GM19328 (cell line): ENCODE data around the gene ABCG5.

Experiments
- ATAC-seq: cut with Tn5 transposase; IDR thresholded peaks from one replicate; pipeline ENCODE4 v1.9.1; 2021; ENCODE audit warnings: mild to moderate bottlenecking, moderate library complexity; ENCODE audit not compliant: unreplicated experiment

Gene ABCG5

DNA sequence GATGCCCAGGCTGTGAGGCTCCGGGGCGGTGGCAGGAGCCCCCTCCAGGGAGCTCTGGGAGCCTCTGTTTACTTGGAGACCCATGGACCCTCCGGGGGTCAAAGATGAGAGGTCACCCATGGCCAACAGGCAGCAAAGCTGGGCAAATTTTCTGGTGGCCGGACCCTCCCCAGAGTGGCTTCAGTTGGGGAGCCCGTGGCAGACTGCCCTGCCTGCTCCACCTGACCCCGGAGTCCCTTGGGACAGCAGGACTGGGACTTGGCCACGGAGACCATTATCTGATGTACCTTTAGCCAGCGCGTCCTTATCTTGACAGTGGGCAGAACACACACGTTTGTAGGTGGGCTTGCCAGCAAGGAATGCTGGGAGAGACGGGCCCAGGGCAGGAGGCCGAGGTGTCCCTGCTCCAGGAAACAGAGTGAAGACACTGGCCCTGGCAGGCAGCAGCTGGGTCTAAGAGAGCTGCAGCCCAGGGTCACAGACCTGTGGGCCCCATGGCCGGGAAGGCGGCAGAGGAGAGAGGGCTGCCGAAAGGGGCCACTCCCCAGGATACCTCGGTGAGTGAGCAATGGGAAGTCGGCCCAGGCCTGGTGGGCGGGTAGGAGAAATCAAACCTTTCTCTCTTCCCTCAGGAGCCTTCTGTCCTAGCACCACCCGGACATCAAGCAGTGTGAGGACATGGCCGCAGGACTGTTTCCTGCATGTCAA is at the start of gene ABCG5, which contains the start of gene ABCG8:
ABCG5 (minus strand) TSS at position 280 of the 708 bp plus-strand sequence; CDS start at position 120, 160 bp downstream.
ABCG8 (plus strand) TSS at position 412 of the 708 bp plus-strand sequence; CDS start at position 495, 83 bp downstream.
- no peak for ATAC-seq

DNA sequence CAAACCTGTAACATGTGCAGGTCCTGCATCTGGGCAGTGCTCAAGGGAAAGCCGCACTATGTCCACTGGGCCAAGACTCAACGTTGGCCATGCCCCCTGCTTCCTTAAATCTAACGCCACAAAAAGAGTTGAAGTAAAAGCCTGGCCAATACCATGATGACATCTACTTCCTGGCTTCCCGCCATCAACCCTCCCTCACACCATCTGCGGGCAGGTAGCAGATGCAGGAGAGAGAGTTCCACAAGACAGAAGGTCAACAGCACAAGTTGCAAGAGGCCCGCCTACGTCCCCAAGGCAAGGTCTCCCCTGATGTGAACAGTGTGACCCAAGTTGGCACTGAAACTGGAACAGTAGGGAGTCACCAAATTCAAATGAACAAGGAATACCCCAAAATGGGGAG is 48.5 kb upstream of the ABCG5 start:
- ATAC-seq, result no peak

DNA sequence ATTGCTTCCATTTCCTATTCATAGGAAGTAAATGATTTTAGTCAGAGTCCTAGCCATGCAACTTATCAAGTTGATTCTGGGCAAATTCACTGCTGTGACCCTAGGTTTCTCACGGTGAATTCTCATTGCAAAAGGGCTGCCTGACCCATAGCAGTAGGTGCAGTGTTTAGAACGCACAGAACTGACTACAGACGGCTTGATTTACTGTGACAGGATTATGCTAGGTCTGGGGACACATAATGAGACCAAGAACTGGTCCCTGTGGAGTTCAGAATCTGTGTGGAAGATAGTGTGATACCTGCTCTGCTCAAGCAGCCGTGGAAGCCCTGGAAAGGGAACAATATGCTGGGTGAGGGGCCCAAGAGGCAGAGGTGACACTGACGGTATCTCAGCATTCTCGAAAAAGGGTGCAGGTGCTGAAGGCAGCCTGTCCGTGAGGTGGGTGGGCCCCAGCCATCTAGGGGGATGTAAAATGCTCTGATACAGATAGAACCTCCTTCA is 46.5 kb upstream of the ABCG5 start:
- ATAC-seq, result no peak

DNA sequence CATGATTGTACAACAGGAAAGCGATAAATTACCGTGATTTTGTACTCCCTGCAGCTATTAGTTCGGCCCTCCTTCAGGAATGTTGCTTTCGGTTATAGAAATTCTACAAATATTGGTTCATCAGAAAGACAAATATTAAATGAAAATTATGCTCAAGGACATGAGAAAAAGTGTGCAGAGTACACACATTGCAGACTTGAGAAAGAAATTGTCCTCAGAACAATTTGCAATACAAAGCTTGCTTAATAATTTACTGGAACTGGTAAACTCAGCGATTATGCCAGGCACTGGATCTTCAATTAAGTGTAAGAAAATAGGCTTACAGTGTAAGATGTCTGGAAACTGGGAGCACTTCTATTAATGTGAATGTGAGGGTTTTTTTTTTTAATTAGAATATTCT is 46.0 kb upstream of the ABCG5 start:
- no peak for ATAC-seq

DNA sequence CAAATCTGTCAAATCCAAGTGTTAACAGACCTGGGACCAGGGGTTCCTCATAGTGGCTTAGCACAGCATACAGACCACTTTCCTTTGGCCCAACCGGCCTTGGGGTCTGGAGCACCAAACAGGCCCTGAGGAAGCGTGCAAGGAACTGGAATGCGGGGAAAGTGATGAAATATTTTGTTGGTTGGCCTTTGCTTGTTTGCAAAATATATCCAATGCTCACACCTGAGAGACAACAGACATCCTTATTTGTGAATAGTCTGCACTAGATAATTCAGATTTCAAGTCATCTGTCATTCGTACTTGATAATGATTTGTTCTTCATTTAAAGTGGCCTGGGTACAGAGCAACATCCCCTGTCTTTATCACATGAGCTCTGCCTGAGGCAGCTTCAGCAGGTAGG is 43.7 kb upstream of the ABCG5 start:
- ATAC-seq, result no peak

DNA sequence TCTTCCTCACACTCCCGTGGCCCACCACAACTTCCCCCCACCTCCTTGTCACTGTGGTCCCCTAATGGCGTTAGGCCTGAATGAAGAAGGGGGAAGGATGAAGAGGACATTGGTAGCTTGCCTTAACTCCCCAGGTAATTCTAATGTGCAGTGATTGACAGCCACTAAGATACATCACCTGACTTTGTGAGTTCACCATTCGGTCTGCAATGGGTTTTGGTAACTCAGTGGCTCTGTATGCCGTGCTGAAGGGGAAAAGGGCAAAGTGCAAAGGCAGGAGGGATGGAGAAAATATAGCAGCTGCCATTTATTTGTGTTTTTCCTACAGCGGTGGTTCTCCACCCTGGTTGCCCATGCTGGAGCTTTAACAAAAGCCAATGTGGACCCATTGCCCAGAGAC is 42.3 kb upstream of the ABCG5 start:
- ATAC-seq, result no peak

DNA sequence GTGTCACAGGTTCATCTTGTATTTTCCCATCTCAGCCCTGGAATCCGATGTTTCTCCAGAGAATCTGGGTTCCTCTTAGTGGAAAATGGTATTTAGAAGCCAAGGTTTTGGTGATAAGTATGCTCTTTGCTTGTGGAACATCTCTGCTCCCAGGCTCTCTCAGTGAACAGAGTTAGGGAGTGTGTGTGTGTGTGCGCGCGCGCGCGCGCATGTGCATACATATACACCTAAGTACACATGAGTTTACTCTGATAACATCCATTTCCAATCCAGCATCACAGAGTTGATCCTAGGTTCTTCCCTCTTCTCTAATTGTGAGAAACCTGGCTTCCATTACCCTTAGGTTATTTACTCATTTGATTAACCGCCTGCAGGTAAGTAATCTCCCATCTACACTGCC is 41.8 kb upstream of the ABCG5 start:
- ATAC-seq, result no peak

DNA sequence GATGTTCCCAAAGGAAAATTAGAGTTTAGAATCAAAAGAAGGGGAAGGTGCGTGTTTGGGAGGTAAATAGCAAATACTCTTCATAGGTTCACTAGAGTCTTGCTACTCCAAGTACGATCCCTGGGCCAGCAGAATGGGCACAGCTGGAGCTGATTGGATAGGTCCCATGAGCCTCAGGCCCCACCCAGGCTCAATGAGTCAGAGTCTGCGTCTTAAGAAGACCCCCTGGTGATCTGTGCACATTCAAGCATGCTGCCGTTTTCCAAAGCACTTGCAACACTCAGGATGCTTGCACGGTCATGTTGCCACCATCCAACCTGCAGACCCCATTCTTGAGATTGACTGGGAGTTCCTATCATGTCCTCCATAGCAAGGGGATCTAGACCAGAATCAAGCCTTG is 40.6 kb upstream of the ABCG5 start:
- ATAC-seq, result no peak

DNA sequence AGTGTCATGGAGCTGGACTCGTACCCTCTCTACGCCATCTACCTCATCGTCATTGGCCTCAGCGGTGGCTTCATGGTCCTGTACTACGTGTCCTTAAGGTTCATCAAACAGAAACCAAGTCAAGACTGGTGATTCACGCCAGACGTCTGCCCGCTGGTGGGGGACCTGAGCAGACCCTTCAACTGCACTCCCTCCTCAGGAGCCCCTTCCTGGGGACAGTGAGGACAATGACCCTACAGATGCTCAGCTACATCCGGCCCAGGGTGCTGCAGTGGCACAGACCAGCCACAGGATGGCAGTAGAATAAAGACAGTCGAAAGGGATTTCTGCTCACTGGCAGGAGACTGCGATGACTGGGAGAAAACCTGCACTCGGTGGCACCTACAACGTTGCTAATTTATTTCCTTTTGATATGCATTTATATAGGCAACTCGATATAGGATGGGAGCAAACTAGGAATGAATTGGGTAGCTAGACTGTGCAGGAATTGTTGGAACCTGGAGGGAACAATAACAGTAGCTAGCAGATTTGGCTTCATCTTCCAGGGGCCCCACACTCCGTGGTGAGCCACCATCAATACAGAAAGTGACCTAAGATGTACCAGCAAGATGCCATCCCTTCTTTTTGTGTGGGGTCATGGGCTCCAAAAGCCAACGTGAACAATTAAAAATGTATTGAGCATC is 39.3 kb upstream of the ABCG5 start:
- ATAC-seq, result no peak

DNA sequence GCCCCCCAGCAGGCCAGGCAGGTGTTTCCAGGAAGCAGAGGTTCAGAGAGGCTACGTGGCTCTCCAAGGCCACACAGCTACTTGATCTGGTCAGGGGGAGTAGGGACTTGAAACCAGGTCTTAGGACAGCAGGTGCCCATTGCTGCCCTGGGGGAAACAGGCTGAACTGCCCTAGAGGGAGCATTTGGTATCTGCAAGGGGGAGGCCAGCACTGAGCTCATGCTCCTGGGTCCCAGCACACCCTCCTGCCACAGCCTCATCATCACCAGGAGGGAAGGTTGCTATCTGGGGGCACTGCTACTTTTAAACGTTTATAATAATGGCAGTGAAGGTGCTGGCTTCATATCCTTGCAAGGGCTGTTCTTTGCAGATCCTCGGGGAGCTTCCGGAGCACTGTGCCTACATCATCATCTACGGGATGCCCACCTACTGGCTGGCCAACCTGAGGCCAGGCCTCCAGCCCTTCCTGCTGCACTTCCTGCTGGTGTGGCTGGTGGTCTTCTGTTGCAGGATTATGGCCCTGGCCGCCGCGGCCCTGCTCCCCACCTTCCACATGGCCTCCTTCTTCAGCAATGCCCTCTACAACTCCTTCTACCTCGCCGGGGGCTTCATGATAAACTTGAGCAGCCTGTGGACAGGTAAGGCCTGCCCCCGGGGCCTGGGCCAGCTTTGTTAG is 36.3 kb upstream of the ABCG5 start:
- ATAC-seq, result no peak

DNA sequence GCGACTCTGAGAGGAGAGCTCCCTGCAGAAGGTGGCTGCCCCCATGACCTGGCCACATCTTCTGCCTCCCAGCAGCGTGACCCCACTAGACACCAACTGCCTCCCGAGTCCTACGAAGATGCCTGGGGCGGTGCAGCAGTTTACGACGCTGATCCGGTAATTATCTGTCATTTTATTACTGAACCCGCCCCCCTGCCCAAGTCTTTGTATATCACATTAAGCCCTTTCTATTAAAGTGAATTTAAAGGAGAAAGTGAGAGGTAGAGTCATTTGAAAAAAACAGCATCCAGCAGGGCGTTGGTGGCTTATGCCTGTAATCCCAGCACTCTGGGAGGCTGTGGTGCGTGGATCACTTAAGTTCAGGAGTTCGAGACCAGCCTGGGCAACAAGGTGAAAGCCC is 33.5 kb upstream of the ABCG5 start:
- no peak for ATAC-seq

DNA sequence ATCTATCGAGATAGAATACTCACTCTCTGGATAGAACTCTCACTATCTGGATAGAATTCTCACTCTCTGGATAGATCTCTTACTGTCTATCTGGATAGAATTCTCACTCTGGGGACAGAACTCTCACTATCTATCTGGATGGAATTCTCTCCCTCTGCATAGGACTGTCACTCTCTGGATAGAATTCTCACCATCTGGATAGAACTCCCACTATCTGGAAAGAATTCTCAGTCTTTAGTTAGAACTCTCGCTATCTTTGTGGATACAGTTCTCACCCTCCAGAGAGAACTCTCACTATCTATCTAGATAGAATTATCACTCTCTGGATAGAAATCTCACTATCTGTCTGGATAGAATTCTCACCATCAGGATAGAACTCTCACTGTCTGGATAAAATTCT is 16.7 kb upstream of the ABCG5 start:
- no peak for ATAC-seq

DNA sequence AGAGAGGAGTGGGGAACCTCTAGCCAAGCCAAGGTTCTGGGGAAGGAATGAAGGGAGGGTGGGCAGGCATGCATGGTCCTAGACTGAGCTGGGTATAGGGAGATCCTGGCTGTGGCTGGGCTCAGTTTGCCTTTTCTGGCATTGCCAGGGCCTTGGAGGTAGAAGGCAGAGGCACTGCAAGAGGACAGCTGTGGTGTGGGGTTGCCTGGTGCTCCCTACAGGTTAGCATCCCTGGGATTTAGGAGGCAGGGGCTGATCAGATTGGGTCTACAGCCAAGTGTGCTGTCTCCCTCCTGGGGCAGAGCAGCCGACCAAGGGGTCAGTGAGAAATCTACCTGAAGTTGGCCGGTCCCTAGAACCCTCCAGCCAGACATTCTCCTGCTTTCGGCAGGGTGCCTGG is 16.0 kb upstream of the ABCG5 start:
- no peak for ATAC-seq

DNA sequence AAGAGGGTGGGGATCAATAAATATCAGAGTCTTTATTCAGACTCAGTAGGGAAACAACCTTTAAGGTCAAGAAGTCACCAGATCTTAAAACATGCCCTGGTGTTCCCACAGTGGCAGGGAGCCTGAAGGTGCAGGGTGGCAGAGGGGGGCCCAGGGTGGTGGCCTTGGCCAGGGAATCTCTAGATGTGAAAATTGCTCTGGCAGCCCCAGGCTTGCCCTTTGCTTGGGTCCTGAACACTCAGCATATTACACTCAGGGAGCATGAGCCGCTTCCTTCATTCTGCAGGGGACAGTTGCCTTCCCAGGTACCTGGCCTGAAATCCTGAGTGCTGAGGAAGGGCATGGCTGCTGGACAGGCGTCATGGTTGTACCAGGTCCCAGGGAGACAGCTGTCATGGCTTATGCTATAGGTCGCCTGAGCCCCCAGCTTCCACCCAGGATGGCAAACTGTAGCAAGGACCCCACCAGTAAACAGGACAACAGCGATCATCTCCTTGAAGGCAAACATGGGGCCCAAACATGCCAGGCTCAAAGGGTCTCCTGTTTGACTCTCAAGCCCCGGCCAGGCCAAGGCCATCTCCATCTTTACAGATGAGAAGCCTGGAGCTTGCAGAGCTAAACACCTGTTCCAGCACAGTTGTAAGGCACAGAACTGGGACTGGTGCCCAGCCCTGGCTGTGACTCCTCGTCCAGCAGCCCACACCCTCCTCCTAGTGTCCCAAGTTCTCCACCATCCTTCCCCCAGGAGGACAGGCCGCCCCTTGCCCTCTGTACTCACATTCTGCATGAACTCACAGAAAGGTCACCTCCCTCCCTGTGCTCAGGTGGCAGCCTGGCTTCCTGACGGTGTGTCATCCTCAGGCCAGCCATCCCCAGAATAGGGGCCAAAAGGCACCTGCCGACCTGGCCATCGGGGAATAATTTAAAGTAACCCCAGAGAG is 14.8 kb upstream of the ABCG5 start:
- ATAC-seq, result no peak

DNA sequence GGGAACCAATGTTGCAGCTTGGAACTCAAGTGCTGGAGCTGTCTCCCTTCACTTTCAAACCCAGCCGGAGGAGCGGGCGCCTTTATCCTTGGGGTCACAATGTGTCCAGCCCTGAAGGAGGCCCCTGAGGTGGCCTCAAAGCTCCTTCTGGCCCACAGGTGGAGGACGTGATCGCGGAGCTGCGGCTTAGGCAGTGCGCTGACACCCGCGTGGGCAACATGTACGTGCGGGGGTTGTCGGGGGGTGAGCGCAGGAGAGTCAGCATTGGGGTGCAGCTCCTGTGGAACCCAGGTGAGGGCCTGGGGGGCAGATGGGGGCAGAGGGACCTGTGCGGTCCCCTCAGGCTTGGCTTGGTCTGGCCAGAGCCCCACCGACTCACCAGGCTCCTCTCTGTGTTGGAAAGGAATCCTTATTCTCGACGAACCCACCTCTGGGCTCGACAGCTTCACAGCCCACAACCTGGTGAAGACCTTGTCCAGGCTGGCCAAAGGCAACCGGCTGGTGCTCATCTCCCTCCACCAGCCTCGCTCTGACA is 13.6 kb upstream of the ABCG5 start:
- ATAC-seq, result no peak

DNA sequence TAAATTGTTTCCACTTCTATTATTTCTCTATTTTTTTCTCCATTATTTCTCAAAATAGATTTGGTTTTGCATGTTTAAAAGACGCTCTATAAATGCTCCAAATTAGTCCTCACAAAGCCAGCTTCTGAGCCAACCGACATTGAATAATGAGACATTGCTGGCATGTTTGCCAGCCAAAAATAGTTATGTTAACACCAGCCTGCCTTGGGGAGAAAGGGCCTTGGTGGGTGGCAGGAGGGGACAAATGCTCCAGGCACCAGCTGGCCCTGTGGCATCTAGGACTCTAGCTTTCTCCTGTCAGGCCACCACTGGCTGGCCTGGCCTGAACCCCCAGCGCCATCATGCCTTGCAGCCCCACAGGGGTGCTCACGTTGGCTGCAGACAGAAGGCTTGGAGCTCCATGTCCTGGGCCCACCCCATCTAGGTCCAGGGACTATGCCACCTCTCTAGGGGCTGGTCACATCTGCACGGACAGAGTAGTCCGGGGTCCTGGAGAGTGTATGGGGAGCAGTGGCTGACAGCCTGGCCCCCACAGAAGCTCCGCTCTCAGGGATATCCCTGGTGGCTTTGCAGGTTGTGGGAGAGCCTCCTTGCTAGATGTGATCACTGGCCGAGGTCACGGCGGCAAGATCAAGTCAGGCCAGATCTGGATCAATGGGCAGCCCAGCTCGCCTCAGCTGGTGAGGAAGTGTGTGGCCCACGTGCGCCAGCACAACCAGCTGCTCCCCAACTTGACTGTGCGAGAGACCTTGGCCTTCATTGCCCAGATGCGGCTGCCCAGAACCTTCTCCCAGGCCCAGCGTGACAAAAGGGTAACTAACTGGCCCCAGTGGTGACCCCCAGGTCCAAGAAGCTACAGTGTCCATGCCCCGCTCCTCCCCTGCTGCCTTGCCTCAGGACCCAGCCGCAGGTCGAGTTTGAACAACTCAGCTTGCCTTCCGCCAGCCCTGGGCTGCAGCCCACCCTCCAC is 12.7 kb upstream of the ABCG5 start:
- no peak for ATAC-seq

DNA sequence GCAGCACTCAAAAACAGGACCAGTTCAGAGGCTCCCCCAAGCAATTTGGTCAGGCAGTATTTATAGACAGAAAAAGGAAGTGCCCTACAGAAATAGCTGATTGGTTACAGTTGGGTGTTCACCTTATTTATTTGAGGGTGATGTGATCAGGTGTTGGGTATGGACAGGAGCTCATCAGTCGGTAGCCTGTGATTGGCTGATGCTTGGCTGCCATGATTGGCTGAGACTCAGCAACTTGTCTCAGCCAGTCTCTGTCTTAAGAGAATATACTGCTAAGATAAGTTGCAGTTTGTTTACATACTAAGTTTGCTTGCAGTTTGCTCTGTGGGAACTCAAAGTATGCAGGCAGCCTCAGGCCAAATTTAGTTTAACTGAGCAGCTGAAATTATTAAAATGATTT is 9.6 kb upstream of the ABCG5 start:
- no peak for ATAC-seq

DNA sequence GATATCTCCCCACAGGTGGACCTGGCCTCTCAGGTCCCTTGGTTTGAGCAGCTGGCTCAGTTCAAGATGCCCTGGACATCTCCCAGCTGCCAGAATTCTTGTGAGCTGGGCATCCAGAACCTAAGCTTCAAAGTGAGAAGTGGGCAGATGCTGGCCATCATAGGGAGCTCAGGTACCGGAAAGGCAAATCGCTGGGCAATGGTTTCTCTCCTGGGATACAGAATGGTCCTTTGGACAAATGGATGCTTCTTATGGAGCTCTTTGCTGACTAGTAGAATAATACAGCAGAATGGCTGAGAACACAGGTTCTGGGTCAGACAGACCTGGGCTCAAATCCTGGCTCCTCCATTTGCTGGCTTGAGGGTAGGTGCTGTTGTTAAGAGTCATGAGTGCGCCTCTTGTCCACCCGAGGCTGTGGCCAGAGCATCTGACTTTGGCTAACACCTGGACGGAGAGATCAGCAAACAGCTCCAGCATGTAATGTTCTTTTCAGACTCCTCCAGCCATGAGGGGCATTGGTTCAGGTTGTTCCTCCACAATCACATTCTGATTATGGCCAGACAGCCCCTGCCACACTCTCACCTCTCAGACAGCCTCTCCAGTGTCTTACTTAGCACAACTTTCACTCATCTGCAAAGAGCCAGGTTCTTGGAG is 7.6 kb upstream of the ABCG5 start:
- ATAC-seq, result no peak

DNA sequence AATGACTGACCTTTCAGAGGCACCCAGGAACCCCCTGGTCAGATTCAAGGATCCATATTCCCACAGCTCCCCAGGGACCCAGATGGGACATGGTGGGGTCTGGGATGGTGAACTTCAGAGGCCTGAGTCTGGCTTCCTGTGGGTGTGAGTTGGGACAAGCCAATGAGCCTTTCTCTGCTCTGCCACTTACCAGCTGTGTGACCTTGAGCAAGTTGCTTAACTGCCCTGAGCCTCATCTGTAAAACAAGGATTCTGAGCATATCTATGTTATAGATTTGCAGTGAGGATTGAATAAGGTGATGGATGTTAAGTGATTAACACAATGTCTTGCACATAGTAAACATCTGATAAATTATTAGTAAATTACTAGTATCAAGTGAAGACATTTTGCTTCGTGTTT is 6.5 kb upstream of the ABCG5 start:
- ATAC-seq, result no peak
